Peyer's patch (tissue), 4 donors: ENCODE results near the gene ARMH1.

Experiments
- POLR2A ChIP-seq, 2 donors: fragments of 450-650 bp; IDR thresholded peaks; one replicate each; pipeline ENCODE4 v1.5.1; 2017; ENCODE audit warnings: antibody characterized with exemption in 2 of 2, mild to moderate bottlenecking in 2 of 2, moderate library complexity in 2 of 2
- TF ChIP-seq, protein P1 (sequence below), 6 experiments: fragments of 450-650 bp in 4 of 6; fragments of 200-600 bp in 2 of 6; sonication (generic) in 1 of 6; IDR thresholded peaks; one replicate each; pipeline ENCODE4 v1.5.1; 2017 to 2019; ENCODE audit warnings: antibody characterized with exemption in 6 of 6, mild to moderate bottlenecking in 3 of 6, moderate library complexity in 1 of 6

DNA sequence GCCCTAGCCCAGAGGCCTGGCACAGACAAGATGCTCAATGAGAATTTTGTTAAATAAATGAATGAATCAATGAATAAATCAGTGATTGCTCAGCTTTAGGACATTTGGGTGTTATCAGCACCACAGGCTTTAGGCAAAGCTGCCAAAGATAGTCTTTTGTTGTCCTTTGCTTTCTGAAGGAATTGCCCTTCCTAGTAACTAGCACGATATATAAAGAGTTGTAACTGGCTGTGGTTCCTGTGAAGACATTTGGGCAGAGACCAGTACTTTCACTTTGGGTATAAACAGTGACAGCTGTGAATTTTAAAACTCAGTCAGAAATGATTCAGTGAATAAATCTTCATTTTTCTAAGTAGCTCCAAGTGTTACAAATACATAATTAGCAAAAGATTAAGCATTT lies 43.1 kb downstream of the ARMH1 start:
- TF ChIP-seq, protein P1, sequence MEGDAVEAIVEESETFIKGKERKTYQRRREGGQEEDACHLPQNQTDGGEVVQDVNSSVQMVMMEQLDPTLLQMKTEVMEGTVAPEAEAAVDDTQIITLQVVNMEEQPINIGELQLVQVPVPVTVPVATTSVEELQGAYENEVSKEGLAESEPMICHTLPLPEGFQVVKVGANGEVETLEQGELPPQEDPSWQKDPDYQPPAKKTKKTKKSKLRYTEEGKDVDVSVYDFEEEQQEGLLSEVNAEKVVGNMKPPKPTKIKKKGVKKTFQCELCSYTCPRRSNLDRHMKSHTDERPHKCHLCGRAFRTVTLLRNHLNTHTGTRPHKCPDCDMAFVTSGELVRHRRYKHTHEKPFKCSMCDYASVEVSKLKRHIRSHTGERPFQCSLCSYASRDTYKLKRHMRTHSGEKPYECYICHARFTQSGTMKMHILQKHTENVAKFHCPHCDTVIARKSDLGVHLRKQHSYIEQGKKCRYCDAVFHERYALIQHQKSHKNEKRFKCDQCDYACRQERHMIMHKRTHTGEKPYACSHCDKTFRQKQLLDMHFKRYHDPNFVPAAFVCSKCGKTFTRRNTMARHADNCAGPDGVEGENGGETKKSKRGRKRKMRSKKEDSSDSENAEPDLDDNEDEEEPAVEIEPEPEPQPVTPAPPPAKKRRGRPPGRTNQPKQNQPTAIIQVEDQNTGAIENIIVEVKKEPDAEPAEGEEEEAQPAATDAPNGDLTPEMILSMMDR (IDR thresholded peaks at IDR 0.05) = no peak
- no peak for TF ChIP-seq POLR2A (IDR thresholded peaks at IDR 0.05)
